LHCN-M2 (cell line): ENCODE data around the gene IRS1. TPM values are rescaled to one million over a fixed set of nuclear protein-coding genes. Genes with fewer than 3 reads are reported as not detected.
A peak's percentile ranks its signal among the peaks of the same experiment; 100 is the strongest.

Experiments
- DNase-seq: peaks from one replicate; pipeline ENCODE4 v3.0.0-alpha.2; 2012; ENCODE audit warnings: low read depth
- total RNA-seq: library from RNA; depleted of rRNA; stranded (reverse); fragments of >200 nt; gene quantifications from 2 replicates; pipeline ENCODE4 v1.2.3, GENCODE V29; 2014

IRS1 gene
- total RNA-seq, 1 experiment from 2014 or later = 28.5 TPM

GRCh38 chr2:226818930-226819329, 19.3 kb upstream of the IRS1 start:
- DNase-seq = no peak

DNA sequence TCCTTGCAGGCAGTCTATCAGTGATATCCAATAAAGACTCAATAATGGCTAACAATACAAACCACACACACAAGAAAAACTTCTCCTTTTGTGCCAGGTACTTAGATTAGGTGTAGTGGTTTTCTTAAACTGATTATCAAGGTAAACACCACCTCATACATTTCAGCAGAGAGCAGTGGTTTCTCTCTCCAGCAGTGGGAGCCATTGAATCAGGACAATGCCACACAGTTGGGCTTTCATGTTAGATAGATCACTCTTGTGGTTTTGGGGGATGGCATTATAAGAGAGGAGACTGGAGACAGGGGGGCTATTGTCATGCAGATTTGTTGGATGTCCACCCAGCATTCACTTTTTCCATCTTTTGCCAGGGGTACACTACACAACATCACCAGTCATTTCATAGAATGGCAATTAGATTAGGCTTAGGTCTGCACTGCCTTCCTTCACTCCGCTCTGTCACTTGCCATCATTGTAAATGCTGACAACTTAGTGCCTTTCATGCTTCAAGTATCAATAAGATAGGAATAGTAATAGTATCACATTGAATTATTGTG, 13.6 kb upstream of the IRS1 start:
- DNase-seq = no peak

DNA sequence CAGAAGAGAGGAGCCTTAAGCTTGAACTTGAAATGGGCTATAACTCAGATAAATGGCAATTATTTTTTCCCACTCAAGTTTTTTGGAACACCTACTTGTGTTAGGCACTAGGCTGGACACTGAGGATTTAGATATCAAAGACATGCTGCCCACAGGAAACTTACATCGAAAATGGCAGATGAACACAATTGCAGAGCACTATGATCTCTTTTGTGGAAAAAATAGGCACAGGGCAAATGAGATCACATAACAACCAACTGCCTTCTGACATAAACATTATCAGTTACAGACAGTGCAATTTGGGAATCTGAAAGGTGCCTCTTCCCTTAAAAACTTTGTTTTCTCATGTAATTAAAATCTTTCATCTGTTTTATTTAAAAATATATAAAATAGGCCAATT, 3.8 kb upstream of the IRS1 start:
- no peak for DNase-seq

- peak; percentile 79 for DNase-seq
Measured at GRCh38 chr2:226802573-226802972, 3.0 kb upstream of the IRS1 start.

DNA sequence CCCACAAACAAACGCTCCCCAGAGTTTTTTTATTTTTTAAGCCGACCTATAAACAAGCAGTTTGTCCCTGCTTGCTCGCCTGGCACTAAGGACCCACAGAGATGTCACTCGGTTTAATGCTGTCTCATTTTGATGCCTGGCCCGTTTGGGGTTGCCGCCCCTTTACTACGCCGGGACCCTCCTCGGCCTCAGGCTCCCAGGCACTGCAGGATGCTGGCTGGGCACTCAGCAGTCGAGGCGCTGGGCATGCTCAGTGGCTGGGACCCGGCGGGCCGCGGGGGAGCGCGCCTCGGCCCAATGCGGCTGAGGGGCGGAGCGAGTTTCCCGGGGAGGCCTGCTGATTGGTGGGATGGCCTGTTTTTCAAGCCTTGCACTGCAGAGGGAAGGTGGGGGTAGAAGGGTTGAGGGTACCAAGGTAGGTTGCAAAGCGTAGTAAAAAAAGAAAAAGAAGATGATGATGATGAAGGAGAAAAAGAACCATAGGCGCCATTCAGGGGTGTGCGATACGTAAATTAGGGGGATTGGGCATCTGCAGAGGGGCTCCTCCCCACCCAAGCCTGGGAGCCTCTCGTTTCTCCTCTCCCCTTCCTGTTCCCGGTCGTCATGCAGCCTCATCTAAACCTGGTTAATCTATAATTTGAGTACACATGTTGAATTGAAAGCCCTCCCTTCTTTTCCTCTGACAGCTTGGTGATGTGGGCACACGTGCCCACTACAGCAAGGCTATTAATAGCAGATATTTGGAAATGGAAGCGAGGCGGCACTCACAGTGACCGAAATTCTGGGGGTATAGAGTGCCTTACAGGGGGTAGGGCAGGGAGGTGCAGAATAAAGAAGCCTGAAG, 1.5 kb upstream of the IRS1 start:
- DNase-seq = no peak

DNA sequence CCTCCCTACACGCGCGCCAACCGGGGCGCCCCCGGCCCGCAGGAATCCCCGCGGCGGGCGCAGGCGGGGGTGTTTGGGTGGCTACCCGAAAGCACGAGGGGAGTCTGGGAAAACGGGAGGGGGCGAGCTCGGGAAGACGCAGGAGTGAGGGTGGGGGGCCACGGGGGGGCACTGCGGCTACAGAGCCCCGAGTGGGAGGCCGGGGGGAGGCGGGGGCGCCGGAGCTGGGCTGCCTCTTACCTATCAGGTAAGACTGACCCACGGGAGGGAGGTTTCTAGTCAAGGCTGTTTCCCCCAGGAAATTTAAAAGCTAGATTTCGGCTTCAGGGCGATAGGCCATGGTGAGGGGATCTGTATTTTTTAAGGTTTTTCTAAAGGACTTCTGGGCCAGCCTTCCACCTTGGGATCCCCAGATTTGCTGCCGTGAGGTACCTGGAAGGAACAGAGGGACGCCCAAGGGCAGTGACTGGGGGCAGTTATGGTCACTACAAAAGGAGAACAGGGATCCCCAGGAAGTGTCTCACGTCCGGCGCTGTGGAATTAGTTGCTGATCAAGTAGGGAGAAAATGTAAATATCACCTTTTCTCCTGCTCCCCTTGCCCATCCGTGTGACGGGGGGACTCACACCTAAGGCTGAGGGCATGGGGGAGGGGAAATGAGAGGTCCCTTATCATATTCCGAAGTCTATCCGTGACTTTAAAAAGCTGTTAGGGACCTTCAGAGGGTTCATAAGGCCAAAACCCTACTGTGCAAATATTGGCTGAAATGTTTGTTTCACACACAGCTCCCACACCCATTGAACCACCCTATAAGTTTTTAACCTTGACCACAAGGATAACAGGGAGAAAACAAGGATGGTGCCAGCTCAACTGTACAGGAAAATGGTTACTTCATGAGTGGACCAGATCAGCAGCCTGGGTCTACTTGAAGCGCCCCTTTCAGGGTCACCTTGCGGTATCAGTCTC, 638 bp upstream of the IRS1 start:
- no peak for DNase-seq

GRCh38 chr2:226798422-226799210, 1.0 kb downstream of the IRS1 start:
- DNase-seq = peak; percentile 80

DNA sequence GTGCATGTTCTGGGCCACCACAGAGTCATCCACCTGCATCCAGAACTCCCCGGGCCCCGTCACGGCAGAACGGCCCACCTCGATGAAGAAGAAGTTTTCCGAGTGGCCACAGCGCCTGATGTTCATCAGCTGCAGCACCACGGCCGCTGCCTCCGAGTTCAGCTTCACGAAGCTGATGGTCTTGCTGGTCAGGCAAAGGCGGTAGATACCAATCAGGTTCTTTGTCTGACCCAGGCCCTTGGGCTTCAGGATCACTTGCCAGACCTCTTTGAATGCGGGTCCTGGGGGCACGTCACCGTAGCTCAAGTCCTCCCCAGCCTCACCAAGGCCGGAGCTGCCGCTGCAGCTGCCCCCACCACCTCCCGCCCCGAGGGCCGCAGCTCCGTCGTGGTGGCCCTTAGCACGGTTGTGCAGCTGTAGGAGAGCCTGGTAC, 1.6 kb downstream of the IRS1 start:
- no peak for DNase-seq

DNA sequence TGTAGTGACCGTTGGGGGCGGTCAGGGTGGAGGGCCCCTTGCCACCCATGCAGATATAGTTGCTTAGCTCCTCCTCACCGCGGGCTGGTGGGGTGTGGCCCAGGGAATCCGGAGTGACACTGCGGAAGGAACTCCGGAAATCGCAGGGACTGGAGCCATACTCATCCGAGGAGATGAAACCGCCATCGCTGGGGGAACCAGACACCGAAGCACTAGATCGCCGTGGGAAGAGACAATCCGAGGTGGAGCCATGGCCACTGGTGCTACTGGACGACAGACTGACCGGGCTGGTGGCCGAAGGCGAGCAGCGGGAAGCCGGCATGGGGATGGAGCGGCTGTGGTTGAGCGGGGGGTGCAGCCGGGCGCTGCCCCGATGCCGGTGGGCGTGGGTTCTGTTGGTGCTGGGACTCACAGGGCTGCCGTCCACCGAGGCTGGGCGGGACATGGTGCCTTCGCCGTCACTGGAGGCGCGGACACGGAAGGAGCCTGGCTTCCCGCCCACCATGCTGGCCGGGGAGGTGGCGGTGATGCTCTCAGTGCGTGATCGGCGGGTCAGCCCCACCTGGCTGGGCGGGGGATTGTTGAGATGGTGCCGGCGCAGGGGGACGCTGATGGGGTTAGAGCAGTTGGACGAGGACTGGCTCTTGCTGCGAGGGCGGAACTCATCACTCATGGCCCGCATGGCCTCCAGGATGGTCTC, 2.2 kb downstream of the IRS1 start:
- DNase-seq = no peak

DNA sequence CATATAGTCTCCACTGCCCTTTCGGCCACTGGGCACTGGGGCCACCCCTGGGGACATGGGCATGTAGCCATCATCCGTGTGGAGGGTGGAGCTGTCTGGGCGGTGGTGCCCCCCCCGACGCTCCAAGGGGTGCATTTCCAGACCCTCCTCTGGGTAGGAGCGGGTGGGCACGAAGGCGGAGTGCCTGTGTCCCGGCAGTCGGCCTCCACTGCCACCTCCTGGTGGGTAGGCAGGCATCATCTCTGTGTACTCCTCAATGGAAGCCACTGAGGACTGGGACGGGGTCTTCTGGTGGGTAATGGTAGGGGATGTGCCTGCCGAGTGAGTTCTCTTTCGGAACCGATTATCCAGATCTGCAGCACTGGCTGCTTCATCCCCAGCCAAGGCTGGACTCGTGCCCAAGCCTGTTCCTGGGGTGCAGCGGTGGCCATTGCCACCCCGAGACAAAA, 2.8 kb downstream of the IRS1 start:
- peak; percentile 41 for DNase-seq

GRCh38 chr2:226796012-226796839, 3.4 kb downstream of the IRS1 start:
- DNase-seq = no peak

GRCh38 chr2:226795281-226796011, 4.2 kb downstream of the IRS1 start:
- DNase-seq = peak; percentile 64

- DNase-seq = peak; percentile 90
Measured at GRCh38 chr2:226794751-226795171, 4.9 kb downstream of the IRS1 start.

DNA sequence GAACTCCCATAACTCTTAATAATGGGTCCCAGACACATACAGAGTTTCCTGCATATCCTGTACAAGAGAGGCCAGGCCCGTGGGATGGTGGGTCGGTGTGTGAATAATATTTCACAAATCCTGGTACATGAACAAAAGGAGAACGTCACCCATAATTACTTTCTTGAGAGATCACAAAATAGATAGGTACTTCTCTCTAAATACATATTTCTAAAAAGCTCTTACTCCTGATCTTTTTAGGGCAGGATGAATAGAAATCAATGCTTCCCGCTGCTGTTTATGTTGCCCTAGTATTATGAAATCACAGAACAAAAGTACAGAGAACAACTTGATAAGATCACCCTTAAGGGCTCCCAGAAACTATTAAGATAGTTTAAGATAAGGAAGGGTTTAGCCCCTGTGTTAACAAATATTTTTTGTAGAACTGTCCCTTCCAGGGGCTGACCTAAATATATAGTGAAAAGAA, 5.4 kb downstream of the IRS1 start:
- peak; percentile 48 for DNase-seq

GRCh38 chr2:226793646-226794045, 6.0 kb downstream of the IRS1 start:
- DNase-seq = peak; percentile 27

DNA sequence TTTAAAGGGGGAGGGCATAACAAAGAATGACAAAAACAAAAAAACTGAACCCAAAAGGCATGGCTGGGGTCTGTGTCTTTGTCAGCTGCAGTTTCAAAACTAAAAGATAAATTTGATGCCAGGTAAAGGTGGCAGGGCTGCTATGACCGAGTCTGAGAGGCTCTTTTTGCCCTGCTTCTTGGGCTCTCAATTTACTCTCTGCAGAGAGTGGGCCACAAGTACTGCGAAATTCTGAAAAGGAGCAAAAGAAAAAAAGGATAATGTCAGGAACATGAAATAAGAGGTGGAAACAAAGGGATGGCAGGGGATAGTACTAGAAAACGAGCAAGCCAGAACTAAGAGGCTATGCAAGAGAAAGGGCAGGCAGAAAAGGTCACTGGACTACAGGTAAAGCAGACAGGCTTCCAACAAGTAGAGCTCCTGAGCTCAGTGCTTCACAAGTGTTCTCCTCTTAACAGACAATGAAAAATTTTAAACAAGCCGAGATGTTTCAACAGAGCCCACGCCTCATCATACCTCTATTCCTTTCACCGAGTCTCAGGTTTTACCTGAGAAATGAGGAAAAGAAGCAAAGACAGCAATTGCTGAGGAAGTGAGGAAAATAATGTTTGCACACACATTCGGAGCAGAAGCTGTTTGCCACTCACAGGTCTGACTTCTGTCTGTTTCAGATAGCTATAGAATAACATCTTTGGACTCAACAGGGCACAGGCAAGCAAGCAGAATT, 7.3 kb downstream of the IRS1 start:
- no peak for DNase-seq

- peak; percentile 85 for DNase-seq
Measured at GRCh38 chr2:226791487-226792081, 8.0 kb downstream of the IRS1 start.

GRCh38 chr2:226791056-226791486, 8.5 kb downstream of the IRS1 start:
- DNase-seq = peak; percentile 50
